Embryonic facial prominence (tissue), 1 donor: ENCODE data around the gene OR4D5.

Experiments
- DNase-seq: peaks from one replicate; pipeline ENCODE4 v3.0.0-alpha.2; 2016; ENCODE audit errors: extremely low spot score

Gene OR4D5

DNA sequence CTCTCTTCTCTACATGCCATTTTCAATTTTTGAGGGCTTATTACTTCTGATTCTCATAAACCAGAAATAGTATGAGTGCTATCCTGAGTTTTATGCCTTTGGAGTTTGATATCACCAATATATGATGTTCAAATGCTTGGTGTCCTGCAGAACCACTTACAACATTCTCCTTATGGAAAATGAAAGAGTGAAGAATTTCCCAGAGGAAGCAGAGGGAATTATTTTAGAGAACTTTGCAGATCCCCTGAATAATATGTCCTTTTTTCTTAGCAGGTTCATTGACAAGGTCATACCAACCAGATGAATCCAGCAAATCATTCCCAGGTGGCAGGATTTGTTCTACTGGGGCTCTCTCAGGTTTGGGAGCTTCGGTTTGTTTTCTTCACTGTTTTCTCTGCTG, at the start of gene OR4D5:
OR4D5 (plus strand) TSS at position 301 of the 400 bp plus-strand sequence; CDS start at position 301, 0 bp downstream.
- DNase-seq = no peak

DNA sequence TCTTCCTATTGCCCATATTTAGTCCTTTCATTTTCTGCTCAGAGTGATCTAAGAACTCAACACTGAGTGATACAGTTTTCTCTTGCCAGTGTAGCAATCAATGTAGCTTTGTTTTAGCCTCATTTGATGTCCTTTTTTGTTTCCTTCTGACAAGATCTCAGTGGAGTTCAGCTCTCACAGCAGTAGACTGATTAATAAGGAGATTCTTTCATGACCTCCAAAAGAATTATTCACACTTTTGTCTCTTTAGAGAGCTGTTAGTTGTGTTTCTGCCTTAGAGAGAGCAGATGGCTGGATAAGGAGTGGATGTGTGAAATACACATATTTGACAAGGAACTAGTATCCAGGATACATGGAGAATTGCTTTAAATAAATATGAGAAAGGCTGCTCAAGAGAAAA, 47.4 kb upstream of the OR4D5 start:
- no peak for DNase-seq

DNA sequence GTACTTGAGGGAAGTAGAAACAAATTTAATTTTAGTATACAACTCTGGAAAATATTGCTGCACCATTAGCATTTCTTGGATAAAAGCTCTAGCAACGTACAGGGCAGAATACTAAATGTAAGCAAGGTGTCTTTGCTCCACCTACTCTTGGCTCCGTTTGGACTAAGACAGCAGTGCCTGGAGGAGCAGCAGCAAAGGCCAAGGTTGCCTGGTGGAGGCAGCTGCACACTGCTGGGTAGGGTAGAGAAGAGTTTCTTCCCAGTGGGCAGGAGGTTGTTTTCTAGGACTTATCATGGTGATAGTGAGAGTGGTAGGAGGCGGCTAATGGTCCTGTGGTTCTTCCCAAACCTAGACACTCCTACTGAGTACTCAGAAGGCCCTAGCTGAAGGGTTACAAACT, 39.6 kb upstream of the OR4D5 start:
- no peak for DNase-seq

DNA sequence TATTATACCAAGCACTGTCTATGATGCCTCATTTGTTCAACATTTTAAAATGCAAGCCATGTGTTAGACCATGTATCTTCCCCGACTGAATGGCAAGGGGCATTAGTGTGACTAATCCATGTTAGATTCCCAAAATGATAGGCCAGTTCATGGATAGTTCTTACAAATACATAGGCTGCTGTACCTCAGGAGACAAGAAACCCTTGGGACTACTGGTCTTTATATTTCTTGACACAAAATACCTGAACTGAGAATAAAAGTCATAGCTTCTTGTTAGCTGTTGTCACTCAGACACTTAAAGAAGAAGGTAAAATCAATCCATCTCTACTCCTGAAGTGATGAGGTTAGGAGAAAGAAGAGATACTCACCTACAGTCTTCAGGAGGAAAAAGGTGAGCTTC, 37.5 kb upstream of the OR4D5 start, which contains the start of gene OR8D4:
OR8D4 (plus strand) TSS at position 301 of the 400 bp plus-strand sequence. CDS start 4,265 bp downstream, outside the sequence.
- DNase-seq = no peak

- no peak for DNase-seq
Measured at GRCh38 chr11:123903932-123904331, 35.5 kb upstream of the OR4D5 start.

DNA sequence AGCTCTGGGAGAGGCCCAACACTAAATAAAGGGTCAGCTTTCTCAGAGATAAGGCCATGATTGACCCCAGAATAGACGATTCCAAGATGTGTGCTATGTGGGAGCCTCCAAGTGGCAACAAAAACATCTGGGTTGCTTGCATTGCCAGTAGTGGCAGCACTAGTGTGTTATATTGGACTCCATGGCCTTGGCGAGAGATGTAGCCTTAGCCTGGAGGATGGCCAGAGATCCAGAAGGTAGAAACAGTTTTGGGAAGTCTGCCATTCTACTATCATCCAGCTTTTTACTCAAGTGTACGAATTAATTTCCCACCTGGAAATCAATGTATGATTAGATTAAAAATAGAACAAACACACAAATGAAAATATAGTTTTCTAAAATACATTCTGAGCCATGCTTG, 34.5 kb upstream of the OR4D5 start:
- no peak for DNase-seq

- DNase-seq = no peak
Measured at GRCh38 chr11:123905826-123906225, 33.6 kb upstream of the OR4D5 start.

DNA sequence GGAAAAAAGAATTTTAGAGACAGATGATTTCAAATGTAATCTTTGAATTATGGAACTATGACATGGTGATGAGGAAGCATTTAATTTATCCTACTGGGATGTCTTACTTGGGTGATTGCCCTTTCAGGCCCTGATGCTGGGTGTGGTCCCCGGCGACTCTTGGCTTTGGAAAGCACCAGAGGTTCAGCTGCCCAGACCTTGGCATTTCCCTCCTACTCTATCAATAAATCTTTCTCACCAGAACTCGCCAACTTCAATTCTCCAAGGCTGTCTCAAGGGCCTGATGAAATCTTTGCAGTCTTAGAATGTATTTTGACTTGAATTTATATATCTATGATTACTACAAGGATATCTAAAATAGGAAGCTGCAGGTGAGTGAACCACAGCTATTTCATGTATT, 18.5 kb upstream of the OR4D5 start:
- no peak for DNase-seq

DNA sequence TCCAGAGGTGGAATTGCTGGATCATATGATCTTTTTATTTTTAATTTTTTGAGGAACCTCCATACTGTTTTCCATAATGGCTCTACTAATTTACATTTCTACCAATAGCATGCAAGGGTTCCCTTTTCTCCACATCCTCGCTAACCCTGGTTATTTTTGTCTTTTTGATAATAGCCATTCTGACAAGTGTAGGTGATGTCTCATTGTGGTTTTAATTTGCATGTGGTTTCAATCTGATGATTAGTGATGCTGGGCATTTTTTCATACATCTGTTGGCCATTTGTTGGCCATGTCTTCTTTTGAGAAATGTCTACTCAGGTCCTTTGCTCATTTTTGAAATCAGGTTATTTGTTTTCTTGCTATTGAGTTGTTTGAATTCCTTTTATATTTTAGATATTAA, 15.4 kb upstream of the OR4D5 start:
- DNase-seq = no peak

DNA sequence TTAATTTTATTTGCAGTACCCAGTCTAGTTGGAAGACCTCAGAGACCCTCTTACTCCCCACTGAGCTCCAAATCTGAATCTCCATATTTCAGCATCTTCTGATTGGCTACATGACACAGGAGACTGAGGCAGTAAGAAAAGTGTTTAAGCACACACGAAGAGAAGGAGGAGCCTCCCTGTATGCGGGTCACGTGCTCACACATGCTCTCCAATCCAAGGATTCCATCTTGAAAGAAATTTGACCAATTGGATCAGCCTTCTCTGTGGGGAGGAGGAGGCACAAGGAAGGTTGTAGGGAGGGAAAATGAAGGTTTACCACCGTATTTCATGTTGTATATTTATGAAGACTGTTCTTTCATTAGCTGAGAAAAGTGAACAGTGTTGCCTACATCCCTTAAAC, 3.0 kb downstream of the OR4D5 start:
- no peak for DNase-seq

DNA sequence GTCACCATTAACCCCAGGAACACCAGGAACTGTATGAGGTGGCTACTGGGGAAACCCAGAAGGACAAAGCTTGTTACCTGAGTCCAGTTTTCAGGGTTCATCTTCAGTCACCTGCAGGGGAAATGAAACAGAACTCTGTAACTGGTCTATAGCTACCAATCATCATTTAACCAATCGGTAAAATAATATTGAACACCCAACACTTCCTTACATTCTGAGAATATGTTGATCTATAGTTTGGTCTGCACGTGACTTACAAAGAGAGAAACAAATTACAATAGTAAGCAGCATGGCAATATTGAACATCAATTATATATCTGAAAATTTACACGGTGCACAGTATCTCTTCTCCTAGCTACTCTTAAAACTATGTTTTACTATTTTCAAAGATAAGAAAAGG, 4.3 kb downstream of the OR4D5 start, which contains the start of gene OR6T1:
OR6T1 (minus strand) TSS at position 101 of the 400 bp plus-strand sequence; CDS start at position 101, 0 bp downstream.
- DNase-seq = no peak

GRCh38 chr11:123945132-123945531, 5.7 kb downstream of the OR4D5 start:
- DNase-seq = no peak

DNA sequence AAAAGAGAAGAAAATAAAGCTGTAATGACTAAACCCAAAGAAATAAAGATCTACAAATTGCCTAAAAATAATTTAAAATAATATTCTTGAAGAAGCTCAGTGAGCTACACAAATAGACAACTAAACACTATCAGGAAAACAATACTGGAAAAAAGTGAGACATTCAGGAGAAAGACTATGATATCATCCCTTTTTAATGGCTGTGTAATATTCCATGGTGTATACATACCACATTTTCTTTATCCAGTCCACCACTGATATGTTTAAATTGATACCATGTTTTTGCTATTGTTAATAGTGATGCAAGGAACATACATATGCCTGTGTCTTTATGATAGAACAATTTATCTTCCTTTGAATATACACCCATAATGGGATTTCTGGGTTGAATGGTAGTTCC, 17.3 kb downstream of the OR4D5 start:
- no peak for DNase-seq

GRCh38 chr11:123973816-123974215, 34.4 kb downstream of the OR4D5 start:
- DNase-seq = no peak

DNA sequence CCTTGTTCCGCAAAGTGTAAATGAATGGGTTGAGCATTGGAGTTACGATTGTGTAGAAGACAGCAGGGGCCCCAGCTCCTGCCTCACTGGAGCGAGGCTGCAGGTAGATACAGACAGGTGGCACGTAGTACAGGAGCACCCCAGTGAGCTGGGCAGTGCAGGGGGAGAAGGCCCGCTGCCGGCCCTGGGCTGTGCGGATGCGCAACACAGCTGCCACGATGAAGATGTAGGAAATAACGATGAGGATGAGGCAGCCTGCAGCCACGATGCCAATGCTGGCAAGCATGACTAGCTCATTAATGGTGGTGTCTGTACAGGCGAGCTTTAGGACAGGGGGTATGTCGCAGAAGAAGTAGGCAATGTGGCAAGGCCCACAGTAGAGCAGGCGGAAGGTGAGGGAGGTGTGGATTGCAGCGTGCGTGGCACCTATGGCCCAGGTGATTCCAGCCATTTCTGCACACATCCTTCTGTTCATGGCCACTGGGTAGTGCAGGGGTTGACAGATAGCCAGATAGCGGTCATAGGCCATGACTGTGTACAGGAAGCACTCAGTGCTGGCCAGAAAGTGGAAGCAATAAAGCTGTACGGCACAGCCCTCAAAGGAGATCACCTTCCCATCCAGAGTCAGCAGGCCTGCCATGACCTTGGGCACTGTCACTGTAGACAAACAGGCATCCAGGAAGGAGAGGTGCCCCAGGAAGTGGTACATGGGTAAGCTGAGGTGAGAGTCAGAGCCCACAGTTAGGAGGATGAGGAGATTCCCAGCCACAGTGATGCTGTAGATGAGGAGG, 37.5 kb downstream of the OR4D5 start:
- no peak for DNase-seq

- DNase-seq = no peak
Measured at GRCh38 chr11:123977731-123978347, 38.4 kb downstream of the OR4D5 start, which contains the start of gene OR10S1. TSS of gene OR10S1 (minus strand) at chr11:123977781. CDS start at chr11:123977664, 117 bp downstream.

GRCh38 chr11:123979311-123979710, 39.9 kb downstream of the OR4D5 start:
- no peak for DNase-seq
